Loucy (cell line): ENCODE measurements around the gene MARS2.
"Not testable (repeated sequence)": the region's sequence is repeated elsewhere in the genome, so short reads cannot be mapped to it uniquely, and the experiment has no call there.

ENCODE experiments used
- EZH2phosphoT487 ChIP-seq: fragments of 200-600 bp; IDR thresholded peaks from 2 replicates; pipeline ENCODE4 v1.6.1; 2018; ENCODE audit warnings: antibody characterized with exemption, mild to moderate bottlenecking, moderate library complexity, borderline replicate concordance
- TF ChIP-seq, protein P1 (sequence below): fragments of 200-600 bp; sonication (generic); conservative IDR thresholded peaks from 2 replicates; pipeline ENCODE4 v1.5.1; 2014; ENCODE audit warnings: mild to moderate bottlenecking, antibody characterized with exemption, low read length

DNA sequence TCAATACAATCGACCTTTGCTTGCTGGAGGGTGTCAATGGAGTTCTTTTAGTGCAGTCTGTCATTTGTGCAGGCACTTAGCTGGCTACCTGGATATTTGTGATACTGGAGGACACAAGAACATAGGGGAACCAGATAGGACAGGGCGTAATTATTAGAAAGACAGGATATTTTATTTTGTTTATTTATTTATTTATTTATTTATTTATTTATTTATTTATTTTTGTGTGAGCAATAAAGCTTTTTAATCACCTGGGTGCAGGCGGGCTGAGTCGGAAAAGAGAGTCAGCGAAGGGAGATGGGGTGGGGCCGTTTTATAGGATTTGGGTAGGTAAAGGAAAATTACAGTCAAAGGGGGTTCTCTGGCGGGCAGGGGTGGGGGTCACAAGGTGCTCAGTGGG, 4.0 kb downstream of the MARS2 start:
- TF ChIP-seq, protein P1, sequence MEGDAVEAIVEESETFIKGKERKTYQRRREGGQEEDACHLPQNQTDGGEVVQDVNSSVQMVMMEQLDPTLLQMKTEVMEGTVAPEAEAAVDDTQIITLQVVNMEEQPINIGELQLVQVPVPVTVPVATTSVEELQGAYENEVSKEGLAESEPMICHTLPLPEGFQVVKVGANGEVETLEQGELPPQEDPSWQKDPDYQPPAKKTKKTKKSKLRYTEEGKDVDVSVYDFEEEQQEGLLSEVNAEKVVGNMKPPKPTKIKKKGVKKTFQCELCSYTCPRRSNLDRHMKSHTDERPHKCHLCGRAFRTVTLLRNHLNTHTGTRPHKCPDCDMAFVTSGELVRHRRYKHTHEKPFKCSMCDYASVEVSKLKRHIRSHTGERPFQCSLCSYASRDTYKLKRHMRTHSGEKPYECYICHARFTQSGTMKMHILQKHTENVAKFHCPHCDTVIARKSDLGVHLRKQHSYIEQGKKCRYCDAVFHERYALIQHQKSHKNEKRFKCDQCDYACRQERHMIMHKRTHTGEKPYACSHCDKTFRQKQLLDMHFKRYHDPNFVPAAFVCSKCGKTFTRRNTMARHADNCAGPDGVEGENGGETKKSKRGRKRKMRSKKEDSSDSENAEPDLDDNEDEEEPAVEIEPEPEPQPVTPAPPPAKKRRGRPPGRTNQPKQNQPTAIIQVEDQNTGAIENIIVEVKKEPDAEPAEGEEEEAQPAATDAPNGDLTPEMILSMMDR, result not testable (repeated sequence)
- TF ChIP-seq EZH2phosphoT487, result not testable (repeated sequence)
